SK-N-SH (cell line): ENCODE results near the gene PARD3B. TPM values are rescaled to one million over a fixed set of nuclear protein-coding genes. Genes with fewer than 3 reads are reported as not detected.

ENCODE experiments used
- CTCF ChIA-PET: fragments of 300-600, 350-600 bp; formaldehyde crosslinking; extraction: SDS; loops from one replicate; lab custom pipeline; 2021; lab: Yijun Ruan, JAX
- POLR2A ChIA-PET: fragments of 350-600 bp; sonication (Branson Sonifier 250); formaldehyde crosslinking; extraction: SDS; loops from one replicate; lab custom pipeline; 2020; ENCODE audit warnings: antibody characterized with exemption, inconsistent platforms; lab: Yijun Ruan, JAX
- DNase-seq: peaks from one replicate; pipeline ENCODE4 v3.0.0; 2012
- H2AFZ ChIP-seq: fragments of 200-600 bp; sonication (generic); 2 replicates; pipeline ENCODE4 v1.8.1; 2016; ENCODE audit warnings: antibody characterized with exemption, mild to moderate bottlenecking, low read depth
- H3F3A ChIP-seq: fragments of 200-600 bp; sonication (generic); replicated peaks from 2 replicates; pipeline ENCODE3; 2016; ENCODE audit warnings: antibody characterized with exemption, mild to moderate bottlenecking; ENCODE audit not compliant: insufficient read depth
- H3K27ac ChIP-seq, 2 experiments: fragments of 200-500 bp in 1 of 2; fragments of 200-600 bp in 1 of 2; sonication (Bioruptor generic) in 1 of 2; sonication (generic), shearing (Covaris generic) in 1 of 2; 2 replicates each; pipeline versions ENCODE4 v1.5.1 to v1.6.1; 2014 to 2016; ENCODE audit warnings: low read depth in 2 of 2, inconsistent platforms in 1 of 2, low read length in 1 of 2, mild to moderate bottlenecking in 1 of 2, mixed read lengths in 1 of 2
- H3K27me3 ChIP-seq: fragments of 200-600 bp; sonication (generic), shearing (Covaris generic); 2 replicates; pipeline ENCODE4 v1.6.1; 2016; ENCODE audit warnings: mixed run types; ENCODE audit not compliant: insufficient read depth
- H3K36me3 ChIP-seq, 2 experiments: fragments of 200-500 bp in 1 of 2; fragments of 200-600 bp in 1 of 2; sonication (Bioruptor generic) in 1 of 2; sonication (generic) in 1 of 2; replicated peaks in 1 of 2; 2 replicates each; pipeline versions ENCODE3 to v1.5.1; 2014 to 2016; ENCODE audit warnings: low read length in 1 of 2, mild to moderate bottlenecking in 1 of 2; ENCODE audit not compliant: insufficient read depth in 2 of 2, control insufficient read depth in 1 of 2
- H3K4me1 ChIP-seq, 2 experiments: fragments of 200-500 bp in 1 of 2; fragments of 200-600 bp in 1 of 2; sonication (Bioruptor generic) in 1 of 2; sonication (generic), shearing (Covaris generic) in 1 of 2; 2 replicates each; pipeline versions ENCODE4 v1.5.1 to v1.6.1; 2014 to 2016; ENCODE audit warnings: low read depth in 1 of 2, low read length in 1 of 2, mixed run types in 1 of 2; ENCODE audit not compliant: insufficient read depth in 2 of 2, control insufficient read depth in 1 of 2
- H3K4me2 ChIP-seq: fragments of 200-600 bp; sonication (generic), shearing (Covaris generic); 2 replicates; pipeline ENCODE4 v1.6.1; 2017; ENCODE audit warnings: mixed run types
- H3K4me3 ChIP-seq, 2 experiments: fragments of 200-500 bp in 1 of 2; fragments of 200-600 bp in 1 of 2; sonication (Bioruptor generic) in 1 of 2; sonication (generic), shearing (Covaris generic) in 1 of 2; 2 replicates each; pipeline versions ENCODE4 v1.5.1 to v1.8.1; 2014 to 2016; ENCODE audit warnings: low read depth in 2 of 2, inconsistent platforms in 1 of 2, low read length in 1 of 2, mild to moderate bottlenecking in 1 of 2, mixed read lengths in 1 of 2, moderate library complexity in 1 of 2
- H3K79me2 ChIP-seq: fragments of 200-600 bp; sonication (generic); 2 replicates; pipeline ENCODE4 v1.8.1; 2017; ENCODE audit warnings: mild to moderate bottlenecking; ENCODE audit not compliant: insufficient read depth
- H3K9ac ChIP-seq: fragments of 200-600 bp; sonication (generic); 2 replicates; pipeline ENCODE4 v1.6.1; 2017; ENCODE audit warnings: mixed run types
- H3K9me2 ChIP-seq: fragments of 200-600 bp; sonication (generic); 2 replicates; pipeline ENCODE4 v1.6.1; 2017; ENCODE audit warnings: mixed run types
- H3K9me3 ChIP-seq: fragments of 200-600 bp; sonication (generic); 2 replicates; pipeline ENCODE4 v1.6.1; 2017; ENCODE audit warnings: mixed run types, mild to moderate bottlenecking, moderate library complexity
- H4K20me1 ChIP-seq: fragments of 200-600 bp; sonication (generic); 2 replicates; pipeline ENCODE4 v1.6.1; 2017; ENCODE audit warnings: mild to moderate bottlenecking, mixed run types; ENCODE audit not compliant: insufficient read depth
- EP300 ChIP-seq, 2 experiments: IDR thresholded peaks; 2 replicates each; pipeline versions ENCODE4 v1.4.0 to v1.6.1; 2012; ENCODE audit warnings: borderline replicate concordance in 1 of 2, low read depth in 1 of 2, low read length in 1 of 2
- EZH2phosphoT487 ChIP-seq: fragments of 200-600 bp; sonication (generic); IDR thresholded peaks from 2 replicates; pipeline ENCODE4 v1.6.1; 2017; ENCODE audit warnings: low read depth, mixed run types, mild to moderate bottlenecking, antibody characterized with exemption, moderate library complexity, borderline replicate concordance
- FOSL2 ChIP-seq: IDR thresholded peaks from 2 replicates; pipeline ENCODE4 v1.4.0; 2012; ENCODE audit warnings: low read depth, mild to moderate bottlenecking, moderate library complexity, borderline replicate concordance
- FOXJ3 ChIP-seq: sonication (generic); formaldehyde crosslinking; IDR thresholded peaks from 2 replicates; pipeline ENCODE4 v1.5.1; 2020; ENCODE audit warnings: mild to moderate bottlenecking, missing genetic modification reagents
- JUND ChIP-seq: IDR thresholded peaks from 2 replicates; pipeline ENCODE4 v1.4.0; 2012
- NFIC ChIP-seq: IDR thresholded peaks from 2 replicates; pipeline ENCODE4 v1.4.0; 2012; ENCODE audit warnings: borderline replicate concordance
- POLR2AphosphoS5 ChIP-seq: IDR thresholded peaks from 2 replicates; pipeline ENCODE4 v1.6.1; 2012; ENCODE audit warnings: low read depth, low read length
- RCOR1 ChIP-seq: fragments of 150-350 bp; IDR thresholded peaks from 2 replicates; pipeline ENCODE4 v1.6.1; 2017; ENCODE audit warnings: antibody characterized with exemption, low read length
- SIN3A ChIP-seq: IDR thresholded peaks from 2 replicates; pipeline ENCODE4 v1.6.1; 2012; ENCODE audit warnings: low read depth, mild to moderate bottlenecking, low read length, moderate library complexity, borderline replicate concordance
- TAF1 ChIP-seq: IDR thresholded peaks from 2 replicates; pipeline ENCODE4 v1.6.1; 2012; ENCODE audit warnings: low read depth, mild to moderate bottlenecking, low read length, moderate library complexity, borderline replicate concordance
- TCF12 ChIP-seq: IDR thresholded peaks from 2 replicates; pipeline ENCODE4 v1.4.0; 2012
- YY1 ChIP-seq: IDR thresholded peaks from 2 replicates; pipeline ENCODE4 v1.4.0; 2012; ENCODE audit warnings: low read depth, mild to moderate bottlenecking
- WGBS: methylation state at CpG from one replicate; pipeline ENCODE4 v1.1.6; 2017; ENCODE audit warnings: low lambda C conversion rate; 5-methylcytosine and 5-hydroxymethylcytosine counted together
- polyA plus RNA-seq, 3 experiments: library from polyadenylated mRNA; depleted of rRNA; stranded (reverse); fragments of >200 nt; gene quantifications; 2 replicates each; pipeline ENCODE4 v1.2.3, GENCODE V29; 2012
- TF ChIP-seq, protein P1 (sequence below): IDR thresholded peaks from 2 replicates; pipeline ENCODE4 v1.4.0; 2012; ENCODE audit warnings: low read depth, borderline replicate concordance
- TF ChIP-seq, protein P2 (sequence below): IDR thresholded peaks from 2 replicates; pipeline ENCODE4; 2012

The PARD3B gene
- polyA plus RNA-seq, 1 of the 3 experiments (the other 2 are of a cell fraction): 0.87 TPM

DNA sequence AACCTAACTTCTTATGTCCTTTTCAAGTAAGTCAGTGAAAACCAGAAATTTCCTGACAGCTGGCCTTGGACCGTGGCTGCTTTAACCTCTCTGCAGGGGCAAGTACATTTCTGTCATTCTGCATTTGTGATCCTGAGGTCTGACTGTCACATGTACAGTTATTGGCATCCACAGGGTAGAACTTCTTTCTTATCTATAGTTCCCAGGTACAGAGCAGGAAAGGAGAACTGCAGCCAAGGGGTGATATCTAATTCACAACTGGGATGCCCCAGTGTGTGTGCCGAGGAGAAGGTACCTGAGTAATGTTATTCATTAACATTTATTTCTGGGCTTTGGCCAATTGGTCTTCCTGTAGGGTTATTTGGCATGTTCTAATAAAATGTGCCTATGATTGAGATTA lies 468.9 kb downstream of the PARD3B start:
- no peaks in the 10 kb centered on the region for H3F3A ChIP-seq
- H3K9ac ChIP-seq: no peak overlapping the region
- H3K9me2 ChIP-seq: no peaks in the 10 kb centered on the region
- no peak overlapping the region for H3K4me3 ChIP-seq
- H2AFZ ChIP-seq: no peak overlapping the region
- POLR2A ChIA-PET: no interaction called here
- H3K36me3 ChIP-seq: no peaks in the 10 kb centered on the region
- WGBS: 86% methylated on average over 2 of the region's 2 CpGs
- H3K27ac ChIP-seq: no peak overlapping the region
- no peaks in the 10 kb centered on the region for H4K20me1 ChIP-seq
- TF ChIP-seq SIN3A (no peak), TAF1 (no peak), YY1 (no peak)
- TF ChIP-seq, protein P1, sequence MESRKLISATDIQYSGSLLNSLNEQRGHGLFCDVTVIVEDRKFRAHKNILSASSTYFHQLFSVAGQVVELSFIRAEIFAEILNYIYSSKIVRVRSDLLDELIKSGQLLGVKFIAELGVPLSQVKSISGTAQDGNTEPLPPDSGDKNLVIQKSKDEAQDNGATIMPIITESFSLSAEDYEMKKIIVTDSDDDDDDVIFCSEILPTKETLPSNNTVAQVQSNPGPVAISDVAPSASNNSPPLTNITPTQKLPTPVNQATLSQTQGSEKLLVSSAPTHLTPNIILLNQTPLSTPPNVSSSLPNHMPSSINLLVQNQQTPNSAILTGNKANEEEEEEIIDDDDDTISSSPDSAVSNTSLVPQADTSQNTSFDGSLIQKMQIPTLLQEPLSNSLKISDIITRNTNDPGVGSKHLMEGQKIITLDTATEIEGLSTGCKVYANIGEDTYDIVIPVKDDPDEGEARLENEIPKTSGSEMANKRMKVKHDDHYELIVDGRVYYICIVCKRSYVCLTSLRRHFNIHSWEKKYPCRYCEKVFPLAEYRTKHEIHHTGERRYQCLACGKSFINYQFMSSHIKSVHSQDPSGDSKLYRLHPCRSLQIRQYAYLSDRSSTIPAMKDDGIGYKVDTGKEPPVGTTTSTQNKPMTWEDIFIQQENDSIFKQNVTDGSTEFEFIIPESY: no peak
- no peaks in the 10 kb centered on the region for H3K79me2 ChIP-seq
- no peaks in the 10 kb centered on the region for H3K27me3 ChIP-seq
- H3K4me1 ChIP-seq: peaks cover 0 to 2% of the 10 kb centered on the region in 2 experiments; a peak in 1 of 4 replicates
- H3K9me3 ChIP-seq: no peaks in the 10 kb centered on the region
- no peak overlapping the region for H3K4me2 ChIP-seq
- CTCF ChIA-PET: no interaction called here
- no peak for DNase-seq

DNA sequence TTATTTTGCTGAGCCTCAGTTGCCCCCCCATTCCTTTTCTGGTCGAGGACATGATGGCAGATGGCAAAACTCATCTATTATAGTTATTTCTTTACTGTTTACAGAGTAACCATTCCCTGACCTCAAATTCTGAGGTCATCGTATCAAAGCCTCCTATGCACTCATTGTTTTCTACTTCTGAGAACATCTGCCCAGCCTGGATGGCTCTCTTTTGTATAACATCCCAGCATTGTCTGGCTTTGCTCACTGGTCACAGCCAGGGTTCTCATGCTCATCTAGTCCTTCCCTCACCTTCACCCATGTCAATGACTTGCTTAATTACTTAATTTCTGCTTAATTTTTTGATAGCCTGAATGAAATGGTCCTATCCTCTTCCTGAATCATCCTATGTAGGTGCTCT lies 472.1 kb downstream of the PARD3B start:
- no peaks in the 10 kb centered on the region for H3K27me3 ChIP-seq
- ChIA-PET CTCF (no interaction called here), POLR2A (no interaction called here)
- no peaks in the 10 kb centered on the region for H3K79me2 ChIP-seq
- no peaks in the 10 kb centered on the region for H3K36me3 ChIP-seq
- H2AFZ ChIP-seq: no peak overlapping the region
- peaks cover 0 to 2% of the 10 kb centered on the region in 2 experiments; a peak in 1 of 4 replicates for H3K4me1 ChIP-seq
- no peak overlapping the region for H3K4me3 ChIP-seq
- no peaks in the 10 kb centered on the region for H4K20me1 ChIP-seq
- H3K9me3 ChIP-seq: no peaks in the 10 kb centered on the region
- TF ChIP-seq FOXJ3 (CRISPR knock-in tag) (no peak), RCOR1 (no peak), YY1 (no peak), FOSL2 (no peak), SIN3A (no peak), JUND (no peak), EP300 (IDR thresholded peaks at IDR 0.05; ENCODE audit: borderline replicate concordance in 1 of 2, low read depth in 1 of 2, low read length in 1 of 2) (no peak), POLR2AphosphoS5 (no peak), TCF12 (no peak), EZH2phosphoT487 (no peak), NFIC (no peak)
- TF ChIP-seq, protein P2, sequence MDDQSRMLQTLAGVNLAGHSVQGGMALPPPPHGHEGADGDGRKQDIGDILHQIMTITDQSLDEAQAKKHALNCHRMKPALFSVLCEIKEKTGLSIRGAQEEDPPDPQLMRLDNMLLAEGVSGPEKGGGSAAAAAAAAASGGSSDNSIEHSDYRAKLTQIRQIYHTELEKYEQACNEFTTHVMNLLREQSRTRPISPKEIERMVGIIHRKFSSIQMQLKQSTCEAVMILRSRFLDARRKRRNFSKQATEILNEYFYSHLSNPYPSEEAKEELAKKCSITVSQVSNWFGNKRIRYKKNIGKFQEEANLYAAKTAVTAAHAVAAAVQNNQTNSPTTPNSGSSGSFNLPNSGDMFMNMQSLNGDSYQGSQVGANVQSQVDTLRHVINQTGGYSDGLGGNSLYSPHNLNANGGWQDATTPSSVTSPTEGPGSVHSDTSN: no peak
- no peaks in the 10 kb centered on the region for H3K9me2 ChIP-seq
- H3K9ac ChIP-seq: no peak overlapping the region
- no peaks in the 10 kb centered on the region for H3F3A ChIP-seq
- no peak overlapping the region for H3K27ac ChIP-seq
- 63% methylated on average over 2 of the region's 2 CpGs for WGBS
- H3K4me2 ChIP-seq: no peak overlapping the region
- DNase-seq: no peak
